HepG2 (cell line): ENCODE measurements around the gene RAB11FIP5. TPM values are rescaled to one million over a fixed set of nuclear protein-coding genes. Genes with fewer than 3 reads are reported as not detected.

Source experiments
- CEBPB ChIP-seq: IDR thresholded peaks from 2 replicates; pipeline ENCODE4 v1.6.1; 2011; ENCODE audit warnings: low read depth, low read length, improper control_type of control experiment, borderline replicate concordance
- GFI1 ChIP-seq: sonication (generic); formaldehyde crosslinking; IDR thresholded peaks from 2 replicates; pipeline ENCODE4 v1.5.0; 2020; ENCODE audit warnings: missing genetic modification reagents, mild to moderate bottlenecking, borderline replicate concordance
- KDM1A ChIP-seq: IDR thresholded peaks from 2 replicates; pipeline ENCODE4 v1.6.1; 2016; ENCODE audit warnings: missing compliant biosample characterization
- KLF13 ChIP-seq: sonication (generic); formaldehyde crosslinking; IDR thresholded peaks from 2 replicates; pipeline ENCODE4 v1.4.0; 2020; ENCODE audit warnings: mild to moderate bottlenecking, missing genetic modification reagents
- MAFK ChIP-seq, 2 experiments: IDR thresholded peaks in 1 of 2; conservative IDR thresholded peaks in 1 of 2; 2 replicates each; pipeline ENCODE4 v1.6.1; 2011; ENCODE audit warnings: improper control_type of control experiment in 2 of 2, low read length in 2 of 2
- NCOA5 ChIP-seq: sonication (generic); formaldehyde crosslinking; IDR thresholded peaks from 2 replicates; pipeline ENCODE4 v1.4.0; 2020; ENCODE audit warnings: missing genetic modification reagents
- NKX3-1 ChIP-seq: sonication (generic); formaldehyde crosslinking; IDR thresholded peaks from 2 replicates; pipeline ENCODE4 v1.5.0; 2020; ENCODE audit warnings: missing genetic modification reagents
- POLR2AphosphoS2 ChIP-seq: IDR thresholded peaks from 2 replicates; pipeline ENCODE4 v1.6.1; 2011; ENCODE audit warnings: low read depth, low read length, improper control_type of control experiment
- POLR2G ChIP-seq: fragments of 200-400 bp; formaldehyde crosslinking; IDR thresholded peaks from 2 replicates; pipeline ENCODE4 v1.6.1; 2018; ENCODE audit warnings: mild to moderate bottlenecking, low read depth, low read length, moderate library complexity
- RBAK ChIP-seq: sonication (generic); formaldehyde crosslinking; IDR thresholded peaks from 2 replicates; pipeline ENCODE4 v1.5.1; 2020; ENCODE audit warnings: mild to moderate bottlenecking, missing genetic modification reagents
- ZNF121 ChIP-seq: sonication (generic); formaldehyde crosslinking; IDR thresholded peaks from 2 replicates; pipeline ENCODE4 v1.5.0; 2020; ENCODE audit warnings: mild to moderate bottlenecking, missing genetic modification reagents
- ZNF143 ChIP-seq: sonication (generic); formaldehyde crosslinking; IDR thresholded peaks from 2 replicates; pipeline ENCODE4 v1.4.0; 2020; ENCODE audit warnings: missing genetic modification reagents
- ZNF282 ChIP-seq: fragments of 450-650 bp; IDR thresholded peaks from 2 replicates; pipeline ENCODE4 v1.6.1; 2018; ENCODE audit not compliant: partially characterized antibody
- ZNF432 ChIP-seq: sonication (generic); formaldehyde crosslinking; IDR thresholded peaks from 2 replicates; pipeline ENCODE4 v1.5.0; 2020; ENCODE audit warnings: missing genetic modification reagents, mild to moderate bottlenecking, borderline replicate concordance
- ZNF570 ChIP-seq: sonication (generic); formaldehyde crosslinking; IDR thresholded peaks from 2 replicates; pipeline ENCODE4 v1.4.0; 2020; ENCODE audit warnings: mild to moderate bottlenecking, missing genetic modification reagents, borderline replicate concordance
- ZNF781 ChIP-seq: sonication (generic); formaldehyde crosslinking; IDR thresholded peaks from 2 replicates; pipeline ENCODE4 v1.5.1; 2020; ENCODE audit warnings: borderline replicate concordance, mild to moderate bottlenecking, missing genetic modification reagents; ENCODE audit errors: not compliant biosample characterization
- ZNF878 ChIP-seq: sonication (generic); formaldehyde crosslinking; IDR thresholded peaks from 2 replicates; pipeline ENCODE4 v1.8.1; 2023; ENCODE audit warnings: mild to moderate bottlenecking, missing genetic modification reagents, moderate library complexity
- ZNF883 ChIP-seq: sonication (generic); formaldehyde crosslinking; IDR thresholded peaks from 2 replicates; pipeline ENCODE4 v1.5.1; 2020; ENCODE audit warnings: mild to moderate bottlenecking, missing genetic modification reagents; ENCODE audit errors: not compliant biosample characterization
- ZZZ3 ChIP-seq: sonication (generic); formaldehyde crosslinking; IDR thresholded peaks from 2 replicates; pipeline ENCODE4 v1.4.0; 2020; ENCODE audit warnings: missing genetic modification reagents, mild to moderate bottlenecking, borderline replicate concordance
- polyA plus RNA-seq, 8 experiments: library from polyadenylated mRNA; depleted of rRNA in 3 of 8; stranded (reverse) in 7 of 8; unstranded in 1 of 8; fragments of >200 nt; fragmentation: Illumina TruSeq in 4 of 8; extraction: Trizol in 4 of 8; gene quantifications; 2 replicates each; pipeline versions ENCODE4 v1.2.1 to v1.2.3, GENCODE V29; 2011 to 2016; ENCODE audit warnings: low read depth in 4 of 8, missing spikeins in 1 of 8, mixed read lengths in 1 of 8; ENCODE audit not compliant: insufficient read depth in 1 of 8
- total RNA-seq, 5 experiments: library from RNA; depleted of rRNA; stranded (reverse); fragments of >200 nt; fragmentation: Illumina TruSeq; extraction: Trizol; gene quantifications; 2 replicates each; pipeline ENCODE4 v1.2.3, GENCODE V29; 2016; ENCODE audit warnings: low read depth in 1 of 5
- TF ChIP-seq, protein P1 (sequence below): sonication (generic); formaldehyde crosslinking; IDR thresholded peaks from 2 replicates; pipeline ENCODE4 v1.8.1; 2023; ENCODE audit warnings: mild to moderate bottlenecking, missing genetic modification reagents, borderline replicate concordance
- TF ChIP-seq, protein P2 (sequence below): sonication (generic); formaldehyde crosslinking; IDR thresholded peaks from 2 replicates; pipeline ENCODE4 v1.5.1; 2020; ENCODE audit warnings: mild to moderate bottlenecking, missing genetic modification reagents
- TF ChIP-seq, protein P3 (sequence below): sonication (generic); formaldehyde crosslinking; IDR thresholded peaks from 2 replicates; pipeline ENCODE4 v1.4.0; 2020; ENCODE audit warnings: missing genetic modification reagents
- TF ChIP-seq, protein P4 (sequence below): sonication (generic); formaldehyde crosslinking; IDR thresholded peaks from 2 replicates; pipeline ENCODE4 v1.5.0; 2020; ENCODE audit warnings: mild to moderate bottlenecking, missing genetic modification reagents, moderate library complexity

Gene RAB11FIP5
- total and polyA plus RNA-seq, 2 of the 13 experiments (the other 11 are each of a cell fraction or from before 2014, with no cell fraction given): 9.4 to 22.9 TPM

DNA sequence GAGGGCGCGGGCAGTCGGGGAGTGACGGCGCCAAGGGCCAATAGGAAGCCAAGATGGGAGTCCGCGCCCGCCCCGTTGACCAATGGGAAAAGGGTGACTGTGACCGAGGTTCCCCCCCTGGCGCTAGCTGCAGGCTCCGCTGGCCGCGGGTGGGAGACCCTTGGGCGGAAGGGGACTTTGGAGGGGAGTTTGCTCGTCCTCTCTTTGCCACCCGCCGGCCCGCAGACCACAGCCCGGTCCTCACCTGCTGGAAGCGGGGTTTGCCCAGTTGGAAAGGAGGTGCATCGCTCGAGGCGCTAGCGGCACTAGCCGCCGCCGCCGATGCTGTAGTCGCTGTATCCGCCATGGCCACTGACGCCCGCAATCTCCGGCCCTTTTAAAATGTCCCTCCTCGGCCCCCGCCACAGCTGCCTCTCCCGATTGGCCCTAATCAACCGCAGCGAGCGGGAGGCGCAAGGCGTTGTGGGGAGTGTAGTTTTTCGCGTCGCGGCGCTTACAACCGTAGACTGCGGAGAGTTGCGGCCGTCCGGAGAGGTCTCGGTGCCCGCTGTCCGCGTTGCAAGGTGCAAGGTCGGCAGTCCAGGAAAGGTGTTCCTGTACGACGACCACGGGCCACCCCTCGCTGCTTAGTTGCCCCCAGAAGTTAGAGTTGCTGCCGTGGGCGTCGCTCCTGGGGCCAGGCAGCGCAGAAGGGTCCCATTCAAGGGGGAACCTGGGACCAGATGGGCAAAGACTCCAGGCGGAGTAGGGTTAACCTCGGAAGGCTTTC is 41.2 kb downstream of the RAB11FIP5 start, which contains the start of gene SFXN5 (continued):
- TF ChIP-seq, protein P1, sequence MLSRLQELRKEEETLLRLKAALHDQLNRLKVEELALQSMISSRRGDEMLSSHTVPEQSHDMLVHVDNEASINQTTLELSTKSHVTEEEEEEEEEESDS (CRISPR knock-in tag): 0 out of 2 replicates have a peak, but pooled peaks have one; percentile 61
- peak; percentile 80 for TF ChIP-seq ZNF883 (CRISPR knock-in tag)
- 0 out of 2 replicates have a peak, but pooled peaks have one; percentile 25 for TF ChIP-seq RBAK (CRISPR knock-in tag)
- TF ChIP-seq GFI1 (CRISPR knock-in tag): peak; percentile 93
- TF ChIP-seq CEBPB: no peak
- no peak; the same call in 1 of the 2 replicates for TF ChIP-seq NKX3-1 (CRISPR knock-in tag)
- TF ChIP-seq MAFK (conservative IDR thresholded peaks at IDR 0.05 in 1 of 2, IDR thresholded peaks at IDR 0.05 in 1 of 2; ENCODE audit: low read length in 2 of 2): no peak
- TF ChIP-seq ZNF781: peak; percentile 36
- TF ChIP-seq NCOA5 (CRISPR knock-in tag): no peak
- no peak for TF ChIP-seq ZNF432
- TF ChIP-seq, protein P2, sequence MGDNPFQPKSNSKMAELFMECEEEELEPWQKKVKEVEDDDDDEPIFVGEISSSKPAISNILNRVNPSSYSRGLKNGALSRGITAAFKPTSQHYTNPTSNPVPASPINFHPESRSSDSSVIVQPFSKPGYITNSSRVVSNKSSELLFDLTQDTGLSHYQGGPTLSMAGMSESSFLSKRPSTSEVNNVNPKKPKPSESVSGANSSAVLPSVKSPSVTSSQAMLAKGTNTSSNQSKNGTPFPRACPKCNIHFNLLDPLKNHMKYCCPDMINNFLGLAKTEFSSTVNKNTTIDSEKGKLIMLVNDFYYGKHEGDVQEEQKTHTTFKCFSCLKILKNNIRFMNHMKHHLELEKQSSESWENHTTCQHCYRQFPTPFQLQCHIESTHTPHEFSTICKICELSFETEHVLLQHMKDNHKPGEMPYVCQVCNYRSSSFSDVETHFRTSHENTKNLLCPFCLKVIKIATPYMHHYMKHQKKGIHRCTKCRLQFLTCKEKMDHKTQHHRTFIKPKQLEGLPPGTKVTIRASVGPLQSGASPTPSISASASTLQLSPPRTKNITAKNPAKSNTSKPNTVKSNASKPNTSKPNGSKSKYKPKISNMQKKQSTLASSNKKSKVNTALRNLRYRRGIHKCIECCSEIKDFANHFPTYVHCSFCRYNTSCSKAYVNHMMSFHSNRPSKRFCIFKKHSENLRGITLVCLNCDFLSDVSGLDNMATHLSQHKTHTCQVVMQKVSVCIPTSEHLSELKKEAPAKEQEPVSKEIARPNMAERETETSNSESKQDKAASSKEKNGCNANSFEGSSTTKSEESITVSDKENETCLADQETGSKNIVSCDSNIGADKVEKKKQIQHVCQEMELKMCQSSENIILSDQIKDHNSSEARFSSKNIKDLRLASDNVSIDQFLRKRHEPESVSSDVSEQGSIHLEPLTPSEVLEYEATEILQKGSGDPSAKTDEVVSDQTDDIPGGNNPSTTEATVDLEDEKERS (CRISPR knock-in tag): 0 out of 2 replicates have a peak, but pooled peaks have one; percentile 55
- peak; percentile 15; the same call in 1 of the 2 replicates for TF ChIP-seq ZZZ3 (CRISPR knock-in tag)
- TF ChIP-seq POLR2G: peak; percentile 88
- TF ChIP-seq KLF13: no peak
- TF ChIP-seq ZNF143 (CRISPR knock-in tag): peak; percentile 95
- no peak for TF ChIP-seq ZNF282
- 0 out of 2 replicates have a peak, but pooled peaks have one; percentile 43 for TF ChIP-seq ZNF570
- TF ChIP-seq POLR2AphosphoS2: no peak
- TF ChIP-seq ZNF121: peak; percentile 55; the same call in 1 of the 2 replicates
- TF ChIP-seq, protein P3, sequence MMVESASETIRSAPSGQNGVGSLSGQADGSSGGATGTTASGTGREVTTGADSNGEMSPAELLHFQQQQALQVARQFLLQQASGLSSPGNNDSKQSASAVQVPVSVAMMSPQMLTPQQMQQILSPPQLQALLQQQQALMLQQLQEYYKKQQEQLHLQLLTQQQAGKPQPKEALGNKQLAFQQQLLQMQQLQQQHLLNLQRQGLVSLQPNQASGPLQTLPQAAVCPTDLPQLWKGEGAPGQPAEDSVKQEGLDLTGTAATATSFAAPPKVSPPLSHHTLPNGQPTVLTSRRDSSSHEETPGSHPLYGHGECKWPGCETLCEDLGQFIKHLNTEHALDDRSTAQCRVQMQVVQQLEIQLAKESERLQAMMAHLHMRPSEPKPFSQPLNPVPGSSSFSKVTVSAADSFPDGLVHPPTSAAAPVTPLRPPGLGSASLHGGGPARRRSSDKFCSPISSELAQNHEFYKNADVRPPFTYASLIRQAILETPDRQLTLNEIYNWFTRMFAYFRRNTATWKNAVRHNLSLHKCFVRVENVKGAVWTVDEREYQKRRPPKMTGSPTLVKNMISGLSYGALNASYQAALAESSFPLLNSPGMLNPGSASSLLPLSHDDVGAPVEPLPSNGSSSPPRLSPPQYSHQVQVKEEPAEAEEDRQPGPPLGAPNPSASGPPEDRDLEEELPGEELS (CRISPR knock-in tag): no peak; the same call in 1 of the 2 replicates
- TF ChIP-seq ZNF878 (CRISPR knock-in tag): peak; percentile 57; the same call in 1 of the 2 replicates
- TF ChIP-seq KDM1A (CRISPR knock-in tag): no peak
- TF ChIP-seq, protein P4, sequence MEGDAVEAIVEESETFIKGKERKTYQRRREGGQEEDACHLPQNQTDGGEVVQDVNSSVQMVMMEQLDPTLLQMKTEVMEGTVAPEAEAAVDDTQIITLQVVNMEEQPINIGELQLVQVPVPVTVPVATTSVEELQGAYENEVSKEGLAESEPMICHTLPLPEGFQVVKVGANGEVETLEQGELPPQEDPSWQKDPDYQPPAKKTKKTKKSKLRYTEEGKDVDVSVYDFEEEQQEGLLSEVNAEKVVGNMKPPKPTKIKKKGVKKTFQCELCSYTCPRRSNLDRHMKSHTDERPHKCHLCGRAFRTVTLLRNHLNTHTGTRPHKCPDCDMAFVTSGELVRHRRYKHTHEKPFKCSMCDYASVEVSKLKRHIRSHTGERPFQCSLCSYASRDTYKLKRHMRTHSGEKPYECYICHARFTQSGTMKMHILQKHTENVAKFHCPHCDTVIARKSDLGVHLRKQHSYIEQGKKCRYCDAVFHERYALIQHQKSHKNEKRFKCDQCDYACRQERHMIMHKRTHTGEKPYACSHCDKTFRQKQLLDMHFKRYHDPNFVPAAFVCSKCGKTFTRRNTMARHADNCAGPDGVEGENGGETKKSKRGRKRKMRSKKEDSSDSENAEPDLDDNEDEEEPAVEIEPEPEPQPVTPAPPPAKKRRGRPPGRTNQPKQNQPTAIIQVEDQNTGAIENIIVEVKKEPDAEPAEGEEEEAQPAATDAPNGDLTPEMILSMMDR: peak; percentile 33; the same call in 1 of the 2 replicates
